Pancreas (tissue), 10 donors: ENCODE results near the gene HOXA11. TPM values are rescaled to one million over a fixed set of nuclear protein-coding genes. Genes with fewer than 3 reads are reported as not detected.

Experiments used
- ATAC-seq, 4 donors: fragments of 200-7000 bp; cut with Tn5 transposase; one replicate each; pipeline versions ENCODE4 v1.8.0 to v1.9.1; 2020; ENCODE audit warnings: mild to moderate bottlenecking in 4 of 4, moderate library complexity in 4 of 4
- DNase-seq, 6 donors: peaks; one replicate each; pipeline ENCODE4 v3.0.0-alpha.2; 2020
- FAIRE-seq: peaks from 2 replicates; lab custom pipeline; 2012; peaks lifted over from hg19 to GRCh38; lab: Jason Lieb, UNC
- H3K27ac ChIP-seq, 4 donors: fragments of 200-600 bp; sonication (generic); 1 replicate in 3 of 4; 2 replicates in 1 of 4; pipeline versions ENCODE4 v1.5.0 to v1.8.0; 2020
- H3K27me3 ChIP-seq, 4 donors: fragments of 200-600 bp; one replicate each; pipeline ENCODE4 v1.8.0; 2021
- H3K36me3 ChIP-seq, 3 donors: fragments of 200-600 bp; sonication (generic) in 1 of 3; one replicate each; pipeline versions ENCODE4 v1.5.0 to v1.8.0; 2020 to 2021
- H3K4me1 ChIP-seq, 3 donors: fragments of 200-600 bp; one replicate each; pipeline ENCODE4 v1.8.0; 2021
- H3K4me3 ChIP-seq, 4 donors: fragments of 200-600 bp; sonication (generic) in 2 of 4; one replicate each; pipeline versions ENCODE4 v1.5.0 to v1.8.0; 2020 to 2021
- H3K9me3 ChIP-seq, 4 donors: fragments of 200-600 bp; one replicate each; pipeline ENCODE4 v1.8.0; 2021
- CTCF ChIP-seq, 4 donors: fragments of 200-600 bp; sonication (generic) in 3 of 4; IDR thresholded peaks; one replicate each; pipeline versions ENCODE4 v1.5.0 to v1.8.0; 2021; ENCODE audit warnings: antibody characterized with exemption in 4 of 4
- WGBS, 2 donors: extraction: QIAGEN DNeasy Blood & Tissue Kit; methylation state at CpG; one replicate each; pipeline ENCODE4 v1.1.7; 2013; 5-methylcytosine and 5-hydroxymethylcytosine counted together
- intact Hi-C, 3 donors: fragments of 100-400 bp; cut with DNase I; formaldehyde crosslinking; loops; one replicate each; pipeline versions ENCODE4 v1.11.1 to v1.14.2; 2022
- polyA plus RNA-seq, 2 donors: library from polyadenylated mRNA; stranded (reverse); fragments of 200-250 nt; gene quantifications; one replicate each; pipeline ENCODE4 v1.2.3, GENCODE V29; 2013
- total RNA-seq, 6 donors: library from RNA; stranded (reverse); fragmentation: NEBNext Ultra II Directional in 4 of 6; extraction: Animal tissue kit (Norgen Biotek cat#: 25700) in 4 of 6; gene quantifications; one replicate each; pipeline versions ENCODE4 v1.2.1 to v1.2.4, GENCODE V29; 2021 to 2023
- donor health status: healthy with polysubstance abuse.
- donor health status: DM: no; HTN: no; CAD: no; lungs with moderate emphysema.
- donor health status: DM: no; HTN: no; CAD: no.
- donor health status: control.
- donor health status: control.
- donor health status: Bipolar disorder and iron deficiency.
- donor health status: DM: yes; HTN: yes; CAD: no.
- donor health status: DM: no; HTN: no; CAD: no.
- donor health status: DM: no; HTN: no; CAD: no.
- donor health status: DM: yes; HTN: yes; CAD: no.

The HOXA11 gene
- total and polyA plus RNA-seq, 8 donors, result not detected

DNA sequence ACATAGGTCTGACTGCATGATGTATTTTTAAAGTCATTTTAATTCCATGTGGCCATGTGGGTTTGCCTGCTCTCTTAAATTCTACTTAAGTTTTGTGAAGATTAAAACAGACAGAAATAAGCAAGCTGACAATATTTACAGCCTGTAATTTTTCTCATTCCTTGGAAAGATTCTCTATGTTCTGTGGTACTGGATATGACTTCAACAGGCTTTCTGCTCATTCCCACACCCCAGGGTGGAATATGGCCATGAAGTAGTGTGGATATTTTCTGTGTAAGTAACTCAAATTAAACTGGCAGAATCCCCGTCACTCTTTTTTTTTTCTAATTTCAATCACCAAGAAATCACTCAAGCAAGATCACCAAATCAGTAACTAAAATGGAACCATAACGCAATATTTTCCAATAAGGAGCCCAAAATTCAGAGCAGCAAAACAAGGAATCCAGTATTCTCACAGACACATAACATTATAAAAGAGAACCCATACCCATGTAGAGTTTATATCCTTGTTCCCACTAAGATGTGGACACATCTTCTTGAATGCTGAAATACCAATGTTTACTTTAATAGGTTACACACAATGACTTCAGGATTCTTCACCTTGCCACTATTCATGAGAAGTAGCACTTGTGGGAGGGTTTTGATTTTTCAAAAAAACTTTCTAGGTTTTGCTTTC, 47.3 kb downstream of the HOXA11 start:
- Histone ChIP-seq H3K36me3 (no peaks in the 10 kb centered on the region), H3K9me3 (no peaks in the 10 kb centered on the region), H3K4me3 (no peak overlapping the region), H3K27ac (no peak overlapping the region), H3K27me3 (peaks cover 3 to 73% (median 19%) of the 10 kb centered on the region in 4 donors), H3K4me1 (no peaks in the 10 kb centered on the region)
- no peak for TF ChIP-seq CTCF (IDR thresholded peaks at IDR 0.05)
- ATAC-seq, result no peak
- no peak for DNase-seq
- intact Hi-C loops, result no loop called here
- WGBS, 2 donors, result 31 to 37% methylated on average over 2 of the region's 2 CpGs
- no peak for FAIRE-seq

DNA sequence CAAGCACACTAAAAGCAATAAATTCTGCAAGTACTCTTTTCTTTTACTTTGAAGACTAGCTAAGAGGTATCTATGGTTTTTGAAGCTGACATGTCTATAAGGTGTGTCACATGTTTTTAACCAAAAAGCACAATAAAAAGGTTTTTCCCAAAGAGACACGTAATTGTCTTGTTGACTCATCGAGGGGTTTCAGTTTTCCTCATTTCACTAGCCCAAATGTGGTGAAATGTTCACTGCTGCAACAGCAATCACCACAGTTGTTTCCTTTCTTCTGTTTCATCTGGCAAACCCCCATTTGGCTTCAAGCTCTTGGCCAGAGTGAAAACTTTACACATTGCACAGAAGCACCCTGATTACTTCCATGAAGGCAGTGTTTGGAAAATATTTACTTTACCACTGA, 50.6 kb downstream of the HOXA11 start:
- Histone ChIP-seq H3K9me3 (no peaks in the 10 kb centered on the region), H3K4me3 (no peak overlapping the region), H3K27ac (no peak overlapping the region), H3K27me3 (peaks cover 0 to 76% (median 21%) of the 10 kb centered on the region in 4 donors), H3K4me1 (no peaks in the 10 kb centered on the region), H3K36me3 (no peaks in the 10 kb centered on the region)
- FAIRE-seq (no peak), ATAC-seq (peak in 1 of 4 donors; percentile 17), DNase-seq (no peak)
- TF ChIP-seq CTCF (IDR thresholded peaks at IDR 0.05), result no peak
- intact Hi-C loops, result no loop called here
- WGBS, 2 donors, result 12 to 14% methylated on average over 2 of the region's 2 CpGs

DNA sequence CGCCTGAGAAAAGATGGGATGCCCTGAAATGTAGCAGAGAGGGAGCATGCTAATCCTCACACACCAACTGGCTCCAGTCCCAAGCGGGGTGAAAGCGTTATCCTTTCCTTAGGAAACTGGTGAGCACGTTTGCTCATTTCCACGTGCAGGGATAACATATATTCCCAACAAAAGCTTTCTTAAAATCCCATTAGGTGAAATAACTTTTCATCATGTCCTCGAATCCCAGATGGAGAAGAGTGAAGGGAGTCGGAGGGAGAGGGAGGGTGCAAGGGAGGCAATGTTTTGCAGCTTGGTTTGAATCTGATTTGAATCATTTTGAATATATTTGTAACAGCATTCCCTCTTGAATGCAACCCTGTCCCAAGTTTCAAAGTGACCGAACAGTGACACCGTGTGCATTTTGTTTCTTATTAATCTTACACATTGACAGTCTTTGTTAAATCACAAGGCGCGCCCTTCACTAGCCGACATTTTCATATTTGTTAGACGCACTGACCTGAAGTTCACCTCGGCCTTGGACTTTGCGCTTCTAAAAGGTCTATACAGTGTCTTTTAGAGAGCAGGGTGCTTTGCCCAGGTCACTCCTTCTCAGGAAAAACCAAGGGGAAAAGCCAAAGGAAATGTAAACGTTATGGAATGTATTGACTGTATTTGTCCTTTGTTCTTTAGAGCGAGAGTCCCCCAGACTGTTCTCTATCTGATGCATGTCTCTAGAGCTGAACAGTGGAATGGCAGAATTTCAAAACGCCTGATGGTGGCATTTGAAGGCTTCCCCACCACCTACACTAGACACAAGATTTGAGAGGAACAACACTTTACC, 51.4 kb downstream of the HOXA11 start:
- Histone ChIP-seq H3K4me1 (no peaks in the 10 kb centered on the region), H3K9me3 (no peaks in the 10 kb centered on the region), H3K36me3 (no peaks in the 10 kb centered on the region), H3K27me3 (peaks cover 0 to 77% (median 20%) of the 10 kb centered on the region in 4 donors), H3K4me3 (no peak overlapping the region), H3K27ac (no peak overlapping the region)
- intact Hi-C loops, result no loop called here
- 12 to 15% methylated on average over 18 of the region's 18 CpGs for WGBS, 2 donors
- FAIRE-seq (no peak), ATAC-seq (no peak), DNase-seq (no peak)
- no peak for TF ChIP-seq CTCF (IDR thresholded peaks at IDR 0.05)

- WGBS, 2 donors, result 15 to 18% methylated on average over 6 of the region's 6 CpGs
- FAIRE-seq, result no peak
- no peaks in the 10 kb centered on the region for H3K9me3 ChIP-seq
These were observed 52.1 kb downstream of the HOXA11 start for GRCh38 chr7:27132978-27133377.

More at GRCh38 chr7:27132978-27133377, 52.1 kb downstream of the HOXA11 start:
- peaks cover 0 to 77% (median 18%) of the 10 kb centered on the region in 4 donors for H3K27me3 ChIP-seq
- H3K4me1 ChIP-seq, result no peaks in the 10 kb centered on the region
- H3K27ac ChIP-seq, result no peak overlapping the region
- no peak overlapping the region for H3K4me3 ChIP-seq
- no peak for ATAC-seq
- intact Hi-C loops, result no loop called here
- H3K36me3 ChIP-seq, result no peaks in the 10 kb centered on the region
- TF ChIP-seq CTCF (IDR thresholded peaks at IDR 0.05), result no peak
- DNase-seq, result no peak
